ENCODE measurements around the gene AURKA.

AURKA gene

GRCh38 chr20:56422076-56422823 lies 30.2 kb upstream of the AURKA start:
- TF ChIP-seq CTCF (IDR thresholded peaks at IDR 0.05), result no peak
- peak overlapping the region; percentile 97 for H3K27ac ChIP-seq
- no peaks in the 10 kb centered on the region for H3K27me3 ChIP-seq
- H3K4me1 ChIP-seq (ENCODE audit: control insufficient read depth in 1 of 2, insufficient read depth in 1 of 2, low read depth in 1 of 2, low read length in 1 of 2), result peaks cover 97 to 99% of the 10 kb centered on the region in 2 experiments
- H3K36me3 ChIP-seq, result peaks cover 18% of the 10 kb centered on the region
- peak overlapping the region; percentile 10 to 35 for H3K4me3 ChIP-seq (ENCODE audit: low read depth in 1 of 2, low read length in 1 of 2)
- no peaks in the 10 kb centered on the region for H3K9me3 ChIP-seq

GRCh38 chr20:56420940-56421688 lies 29.1 kb upstream of the AURKA start:
- Histone ChIP-seq H3K27ac (peak overlapping the region; percentile 97), H3K4me1 (ENCODE audit: control insufficient read depth in 1 of 2, insufficient read depth in 1 of 2, low read depth in 1 of 2, low read length in 1 of 2) (peaks cover 97 to 99% of the 10 kb centered on the region in 2 experiments), H3K36me3 (peaks cover 27% of the 10 kb centered on the region), H3K9me3 (no peaks in the 10 kb centered on the region), H3K27me3 (no peaks in the 10 kb centered on the region), H3K4me3 (ENCODE audit: low read depth in 1 of 2, low read length in 1 of 2) (peak overlapping the region in 1 of 2 experiments; percentile 35)
- TF ChIP-seq CTCF (IDR thresholded peaks at IDR 0.05), result no peak

- TF ChIP-seq CTCF (IDR thresholded peaks at IDR 0.05), result no peak
- no peaks in the 10 kb centered on the region for H3K9me3 ChIP-seq
- peaks cover 98 to 99% of the 10 kb centered on the region in 2 experiments for H3K4me1 ChIP-seq (ENCODE audit: control insufficient read depth in 1 of 2, insufficient read depth in 1 of 2, low read depth in 1 of 2, low read length in 1 of 2)
- peak overlapping the region in 1 of 2 experiments; percentile 55 for H3K4me3 ChIP-seq (ENCODE audit: low read depth in 1 of 2, low read length in 1 of 2)
- H3K27me3 ChIP-seq, result no peaks in the 10 kb centered on the region
- H3K36me3 ChIP-seq, result peaks cover 27% of the 10 kb centered on the region
- H3K27ac ChIP-seq, result peak overlapping the region; percentile 97
Measured at GRCh38 chr20:56420028-56420427, 28.0 kb upstream of the AURKA start.

DNA sequence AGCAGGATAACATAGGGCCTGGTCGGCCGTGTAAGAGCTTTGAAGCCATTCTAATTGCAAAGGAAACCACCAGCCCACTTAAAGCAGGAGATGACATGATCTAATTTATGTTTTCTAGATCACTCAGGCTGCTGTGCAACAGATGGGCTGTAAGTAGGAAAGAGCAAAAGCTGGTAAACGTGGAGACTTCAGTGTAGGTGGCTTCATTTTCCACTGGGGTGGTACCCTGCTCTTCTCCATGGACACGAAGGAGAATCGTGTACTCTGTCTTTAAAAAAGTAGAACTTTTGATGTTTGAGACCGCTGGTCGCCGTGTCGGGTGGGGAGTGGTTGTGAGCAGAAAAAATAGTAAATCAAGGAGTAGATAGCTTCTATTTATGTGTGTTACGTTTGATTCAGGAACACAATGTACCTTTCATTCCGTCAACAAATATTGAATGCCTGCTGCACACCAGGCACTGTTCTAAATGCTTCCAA lies 26.4 kb upstream of the AURKA start:
- Histone ChIP-seq H3K27ac (peak overlapping the region; percentile 97), H3K9me3 (no peaks in the 10 kb centered on the region), H3K27me3 (no peaks in the 10 kb centered on the region), H3K36me3 (peaks cover 33% of the 10 kb centered on the region), H3K4me1 (ENCODE audit: control insufficient read depth in 1 of 2, insufficient read depth in 1 of 2, low read depth in 1 of 2, low read length in 1 of 2) (peaks cover 98 to 99% of the 10 kb centered on the region in 2 experiments), H3K4me3 (ENCODE audit: low read depth in 1 of 2, low read length in 1 of 2) (peak overlapping the region; percentile 42 to 55)
- no peak for TF ChIP-seq CTCF (IDR thresholded peaks at IDR 0.05)

DNA sequence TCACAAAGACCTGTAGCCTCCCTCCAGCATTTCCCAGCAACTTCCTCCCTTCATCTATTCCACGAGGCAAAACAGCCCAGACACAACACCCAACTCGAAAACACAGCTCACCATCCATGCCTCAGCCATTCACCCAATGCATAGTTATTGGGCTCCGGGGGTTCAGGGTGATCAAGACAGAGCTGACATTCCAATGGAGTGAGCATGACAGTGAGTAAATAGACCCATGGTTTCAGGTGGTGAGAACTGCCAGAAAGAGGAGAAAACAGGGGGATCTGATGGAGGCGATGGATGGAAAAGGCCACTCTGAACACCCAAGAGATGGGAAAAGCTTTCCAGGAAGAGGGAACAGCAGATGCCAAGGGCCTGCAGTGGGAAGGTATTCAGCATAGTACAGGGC lies 25.9 kb upstream of the AURKA start:
- H3K9me3 ChIP-seq, result no peaks in the 10 kb centered on the region
- peak overlapping the region; percentile 42 to 55 for H3K4me3 ChIP-seq (ENCODE audit: low read depth in 1 of 2, low read length in 1 of 2)
- peak overlapping the region; percentile 97 for H3K27ac ChIP-seq
- no peaks in the 10 kb centered on the region for H3K27me3 ChIP-seq
- TF ChIP-seq CTCF (IDR thresholded peaks at IDR 0.05), result no peak
- H3K4me1 ChIP-seq (ENCODE audit: control insufficient read depth in 1 of 2, insufficient read depth in 1 of 2, low read depth in 1 of 2, low read length in 1 of 2), result peaks cover 98% of the 10 kb centered on the region in 2 experiments
- H3K36me3 ChIP-seq, result peaks cover 33% of the 10 kb centered on the region
